Tibial nerve (tissue), 4 donors: ENCODE measurements around the gene VEGFA. TPM values are rescaled to one million over a fixed set of nuclear protein-coding genes. Genes with fewer than 3 reads are reported as not detected.

Source experiments
- DNase-seq, 2 donors: peaks; one replicate each; pipeline ENCODE4 v3.0.0-alpha.2; 2019; ENCODE audit warnings: low spot score in 2 of 2
- H3K27ac ChIP-seq, 4 donors: fragments of 200-600 bp; sonication (generic) in 3 of 4; one replicate each; pipeline ENCODE4 v1.5.1; 2017 to 2019; ENCODE audit warnings: mild to moderate bottlenecking in 1 of 4
- H3K27me3 ChIP-seq, 2 donors: fragments of 200-600 bp; sonication (generic) in 1 of 2; one replicate each; pipeline versions ENCODE4 v1.5.1 to v1.6.0; 2017 to 2019
- H3K36me3 ChIP-seq, 3 donors: fragments of 200-600 bp; sonication (generic); one replicate each; pipeline ENCODE4 v1.5.1; 2018 to 2019
- H3K4me1 ChIP-seq, 4 donors: fragments of 200-600 bp; sonication (generic) in 3 of 4; one replicate each; pipeline ENCODE4 v1.5.1; 2017 to 2019
- H3K4me3 ChIP-seq, 4 donors: fragments of 200-600 bp; sonication (generic) in 3 of 4; one replicate each; pipeline ENCODE4 v1.5.1; 2017 to 2019; ENCODE audit warnings: mild to moderate bottlenecking in 1 of 4, moderate library complexity in 1 of 4
- H3K9me3 ChIP-seq, 4 donors: fragments of 200-600 bp; sonication (generic) in 3 of 4; one replicate each; pipeline ENCODE4 v1.5.1; 2017 to 2019
- EP300 ChIP-seq, 2 donors: sonication (generic); formaldehyde crosslinking; IDR thresholded peaks; one replicate each; pipeline ENCODE4 v1.6.1; 2017; ENCODE audit warnings: antibody characterized with exemption in 2 of 2, mild to moderate bottlenecking in 1 of 2
- POLR2A ChIP-seq, 2 donors: fragments of 450-650 bp; IDR thresholded peaks; one replicate each; pipeline ENCODE4 v1.6.1; 2017; ENCODE audit warnings: antibody characterized with exemption in 2 of 2, mild to moderate bottlenecking in 2 of 2, moderate library complexity in 2 of 2
- WGBS, 2 donors: methylation state at CpG; one replicate each; pipeline ENCODE4 v1.1.5; 2018; 5-methylcytosine and 5-hydroxymethylcytosine counted together
- total RNA-seq, 4 donors: library from RNA; depleted of rRNA; stranded (reverse); fragments of >200 nt; gene quantifications; one replicate each; pipeline ENCODE4 v1.1.0, GENCODE V29; 2016
- TF ChIP-seq, protein P1 (sequence below), 5 experiments: fragments of 200-600 bp in 3 of 5; fragments of 450-650 bp in 2 of 5; sonication (generic) in 3 of 5; IDR thresholded peaks; one replicate each; pipeline ENCODE4 v1.5.1; 2016 to 2019; ENCODE audit warnings: antibody characterized with exemption in 5 of 5, mild to moderate bottlenecking in 3 of 5, moderate library complexity in 2 of 5

The VEGFA gene
- total RNA-seq, 4 donors from 2014 or later = 175 to 220 (median 177) TPM

DNA sequence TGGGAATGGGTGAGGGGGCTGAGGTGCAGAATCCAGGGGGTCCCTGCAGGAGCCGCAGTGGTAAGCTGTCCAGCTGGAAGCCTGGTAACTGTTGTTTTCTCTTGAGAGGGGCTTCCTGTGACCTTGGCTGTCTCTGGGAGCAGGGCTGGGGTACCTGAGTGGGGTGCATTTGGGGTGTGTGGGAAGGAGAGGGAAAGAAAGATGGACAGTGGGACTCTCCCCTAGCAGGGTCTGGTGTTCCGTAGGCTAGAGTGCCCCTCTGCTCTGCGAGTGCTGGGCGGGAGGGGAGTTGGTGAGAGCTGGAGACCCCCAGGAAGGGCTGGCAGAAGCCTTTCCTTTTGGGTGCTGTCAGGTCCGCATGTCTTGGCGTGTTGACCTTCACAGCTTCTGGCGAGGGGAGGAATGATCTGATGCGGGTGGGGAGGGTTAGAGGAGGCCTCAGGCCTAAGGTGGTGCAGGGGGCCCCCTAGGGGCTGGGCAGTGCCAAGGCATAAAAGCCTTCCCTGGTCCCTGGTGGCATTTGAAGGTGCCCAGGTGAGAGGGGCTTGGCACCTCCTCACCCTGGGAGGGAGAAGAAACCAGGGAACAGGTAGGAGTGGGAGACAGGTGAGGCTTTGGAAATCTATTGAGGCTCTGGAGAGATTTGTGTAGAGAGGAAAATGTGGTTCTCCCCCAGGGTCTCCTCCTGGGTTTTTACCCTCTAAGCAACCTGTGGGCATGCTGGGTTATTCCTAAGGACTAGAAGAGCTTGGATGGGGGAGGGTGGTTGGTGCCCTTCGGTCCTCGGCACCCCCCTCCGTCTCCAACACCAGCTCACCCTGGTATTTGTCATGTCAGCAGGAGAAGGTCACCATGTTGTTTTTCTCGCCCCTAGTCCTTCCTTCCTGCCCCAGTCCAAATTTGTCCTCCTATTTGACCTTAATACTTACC lies 3.3 kb downstream of the VEGFA start:
- H3K4me3 ChIP-seq = peak overlapping the region; percentile 57 to 91 (median 84)
- peaks cover 0 to 58% (median 30%) of the 10 kb centered on the region in 4 donors for H3K4me1 ChIP-seq
- no peaks in the 10 kb centered on the region for H3K27me3 ChIP-seq
- H3K36me3 ChIP-seq = peaks cover 0 to 24% (median 0%) of the 10 kb centered on the region in 3 donors
- no peaks in the 10 kb centered on the region for H3K9me3 ChIP-seq
- peak overlapping the region; percentile 10 to 95 (median 92) for H3K27ac ChIP-seq
- TF ChIP-seq, protein P1, sequence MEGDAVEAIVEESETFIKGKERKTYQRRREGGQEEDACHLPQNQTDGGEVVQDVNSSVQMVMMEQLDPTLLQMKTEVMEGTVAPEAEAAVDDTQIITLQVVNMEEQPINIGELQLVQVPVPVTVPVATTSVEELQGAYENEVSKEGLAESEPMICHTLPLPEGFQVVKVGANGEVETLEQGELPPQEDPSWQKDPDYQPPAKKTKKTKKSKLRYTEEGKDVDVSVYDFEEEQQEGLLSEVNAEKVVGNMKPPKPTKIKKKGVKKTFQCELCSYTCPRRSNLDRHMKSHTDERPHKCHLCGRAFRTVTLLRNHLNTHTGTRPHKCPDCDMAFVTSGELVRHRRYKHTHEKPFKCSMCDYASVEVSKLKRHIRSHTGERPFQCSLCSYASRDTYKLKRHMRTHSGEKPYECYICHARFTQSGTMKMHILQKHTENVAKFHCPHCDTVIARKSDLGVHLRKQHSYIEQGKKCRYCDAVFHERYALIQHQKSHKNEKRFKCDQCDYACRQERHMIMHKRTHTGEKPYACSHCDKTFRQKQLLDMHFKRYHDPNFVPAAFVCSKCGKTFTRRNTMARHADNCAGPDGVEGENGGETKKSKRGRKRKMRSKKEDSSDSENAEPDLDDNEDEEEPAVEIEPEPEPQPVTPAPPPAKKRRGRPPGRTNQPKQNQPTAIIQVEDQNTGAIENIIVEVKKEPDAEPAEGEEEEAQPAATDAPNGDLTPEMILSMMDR (IDR thresholded peaks at IDR 0.05) = peak; percentile 56 to 62 (median 58)
- TF ChIP-seq POLR2A (IDR thresholded peaks at IDR 0.05) (no peak), EP300 (IDR thresholded peaks at IDR 0.05) (no peak)
- WGBS, 2 donors = 53 to 64% methylated on average over 12 of the region's 12 CpGs
- no peak for DNase-seq

DNA sequence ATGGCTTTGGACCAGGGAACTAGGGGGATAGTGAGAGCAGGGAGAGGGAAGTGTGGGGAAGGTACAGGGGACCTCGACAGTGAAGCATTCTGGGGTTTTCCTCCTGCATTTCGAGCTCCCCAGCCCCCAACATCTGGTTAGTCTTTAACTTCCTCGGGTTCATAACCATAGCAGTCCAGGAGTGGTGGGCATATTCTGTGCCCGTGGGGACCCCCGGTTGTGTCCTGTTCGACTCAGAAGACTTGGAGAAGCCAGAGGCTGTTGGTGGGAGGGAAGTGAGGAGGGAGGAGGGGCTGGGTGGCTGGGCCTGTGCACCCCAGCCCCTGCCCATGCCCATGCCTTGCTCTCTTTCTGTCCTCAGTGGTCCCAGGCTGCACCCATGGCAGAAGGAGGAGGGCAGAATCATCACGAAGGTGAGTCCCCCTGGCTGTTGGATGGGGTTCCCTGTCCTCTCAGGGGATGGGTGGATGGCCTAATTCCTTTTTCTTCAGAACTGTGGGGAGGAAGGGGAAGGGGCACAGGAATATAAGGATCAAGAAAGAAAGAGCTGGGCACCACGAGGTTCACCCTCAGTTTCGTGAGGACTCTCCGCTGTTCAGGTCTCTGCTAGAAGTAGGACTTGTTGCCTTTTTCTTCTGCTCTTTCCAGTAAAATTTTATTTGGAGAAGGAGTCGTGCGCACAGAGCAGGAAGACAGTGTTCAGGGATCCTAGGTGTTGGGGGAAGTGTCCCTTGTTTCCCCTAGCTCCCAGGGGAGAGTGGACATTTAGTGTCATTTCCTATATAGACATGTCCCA lies 4.2 kb downstream of the VEGFA start:
- Histone ChIP-seq H3K27ac (peak overlapping the region; percentile 66 to 93 (median 88)), H3K4me3 (peak overlapping the region in 2 of 4 donors; percentile 17 to 83), H3K27me3 (no peaks in the 10 kb centered on the region), H3K4me1 (peaks cover 0 to 56% (median 27%) of the 10 kb centered on the region in 4 donors), H3K36me3 (peaks cover 0 to 33% (median 0%) of the 10 kb centered on the region in 3 donors), H3K9me3 (no peaks in the 10 kb centered on the region)
- TF ChIP-seq, protein P1 (IDR thresholded peaks at IDR 0.05) = no peak
- TF ChIP-seq EP300 (IDR thresholded peaks at IDR 0.05) (no peak), POLR2A (IDR thresholded peaks at IDR 0.05) (no peak)
- 66 to 72% methylated on average over 12 of the region's 12 CpGs for WGBS, 2 donors
- no peak for DNase-seq

DNA sequence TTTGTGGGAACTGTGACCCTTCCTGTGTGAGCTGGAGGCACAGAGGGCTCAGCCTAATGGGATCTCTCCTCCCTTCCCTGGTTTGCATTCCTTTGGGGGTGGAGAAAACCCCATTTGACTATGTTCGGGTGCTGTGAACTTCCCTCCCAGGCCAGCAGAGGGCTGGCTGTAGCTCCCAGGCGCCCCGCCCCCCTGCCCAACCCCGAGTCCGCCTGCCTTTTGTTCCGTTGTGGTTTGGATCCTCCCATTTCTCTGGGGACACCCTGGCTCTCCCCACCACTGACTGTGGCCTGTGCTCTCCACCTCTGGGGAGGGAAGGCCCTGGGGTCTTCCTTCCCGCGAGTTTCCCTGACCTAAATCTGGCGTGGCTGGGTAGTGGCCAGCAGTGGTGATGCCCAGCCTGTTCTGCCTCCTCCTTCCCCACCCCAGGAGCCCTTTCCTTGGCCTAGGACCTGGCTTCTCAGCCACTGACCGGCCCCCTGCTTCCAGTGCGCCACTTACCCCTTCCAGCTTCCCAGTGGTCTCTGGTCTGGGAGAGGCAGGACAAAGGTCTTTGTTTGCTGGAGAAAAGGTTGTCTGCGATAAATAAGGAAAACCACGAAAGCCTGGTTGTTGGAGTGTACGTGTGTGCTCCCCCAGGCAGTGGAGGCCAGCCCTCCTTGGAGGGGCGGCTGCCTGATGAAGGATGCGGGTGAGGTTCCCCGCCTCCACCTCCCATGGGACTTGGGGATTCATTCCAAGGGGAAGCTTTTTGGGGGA lies 4.9 kb downstream of the VEGFA start:
- TF ChIP-seq, protein P1 (IDR thresholded peaks at IDR 0.05) = peak; percentile 78 to 94 (median 93)
- TF ChIP-seq POLR2A (IDR thresholded peaks at IDR 0.05) (peak in 1 of 2 donors; percentile 26), EP300 (IDR thresholded peaks at IDR 0.05) (no peak)
- H3K27me3 ChIP-seq = no peaks in the 10 kb centered on the region
- H3K36me3 ChIP-seq = peaks cover 0 to 40% (median 0%) of the 10 kb centered on the region in 3 donors
- 18 to 25% methylated on average over 17 of the region's 17 CpGs for WGBS, 2 donors
- peak overlapping the region; percentile 66 to 93 (median 88) for H3K27ac ChIP-seq
- H3K4me3 ChIP-seq = peak overlapping the region in 2 of 4 donors; percentile 17 to 83
- DNase-seq = peak; percentile 70 to 72
- H3K9me3 ChIP-seq = no peaks in the 10 kb centered on the region
- H3K4me1 ChIP-seq = peaks cover 0 to 61% (median 26%) of the 10 kb centered on the region in 4 donors

DNA sequence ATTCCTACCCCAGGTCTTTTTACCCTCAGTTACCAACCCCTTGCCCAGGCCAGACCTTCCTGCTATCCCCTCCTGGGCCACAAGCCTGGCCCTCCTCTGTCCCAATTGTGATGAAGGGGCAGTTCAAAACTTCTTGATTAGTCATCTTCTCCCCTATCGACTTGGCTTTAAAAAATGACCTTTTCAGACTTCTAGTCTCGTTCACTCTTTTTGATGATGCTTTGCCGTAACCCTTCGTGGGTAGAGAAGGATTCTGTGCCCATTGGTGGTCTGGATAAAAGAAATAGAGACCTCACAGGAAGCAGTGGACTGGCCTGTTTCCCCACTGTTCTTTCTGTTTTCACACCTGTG lies 5.5 kb downstream of the VEGFA start:
- peak overlapping the region in 1 of 4 donors; percentile 83 for H3K4me3 ChIP-seq
- H3K4me1 ChIP-seq = peaks cover 0 to 63% (median 26%) of the 10 kb centered on the region in 4 donors

More for the DNA sequence above, 5.5 kb downstream of the VEGFA start:
- H3K27me3 ChIP-seq = no peaks in the 10 kb centered on the region
- TF ChIP-seq EP300 (IDR thresholded peaks at IDR 0.05) (no peak), POLR2A (IDR thresholded peaks at IDR 0.05) (no peak)
- TF ChIP-seq, protein P1 (IDR thresholded peaks at IDR 0.05) = no peak
- H3K36me3 ChIP-seq = peaks cover 0 to 46% (median 0%) of the 10 kb centered on the region in 3 donors
- no peaks in the 10 kb centered on the region for H3K9me3 ChIP-seq
- 51% methylated on average over 4 of the region's 4 CpGs for WGBS, 2 donors
- DNase-seq = no peak
- peak overlapping the region; percentile 66 to 93 (median 88) for H3K27ac ChIP-seq
